ENCODE measurements around the gene CCSER1.

DNA sequence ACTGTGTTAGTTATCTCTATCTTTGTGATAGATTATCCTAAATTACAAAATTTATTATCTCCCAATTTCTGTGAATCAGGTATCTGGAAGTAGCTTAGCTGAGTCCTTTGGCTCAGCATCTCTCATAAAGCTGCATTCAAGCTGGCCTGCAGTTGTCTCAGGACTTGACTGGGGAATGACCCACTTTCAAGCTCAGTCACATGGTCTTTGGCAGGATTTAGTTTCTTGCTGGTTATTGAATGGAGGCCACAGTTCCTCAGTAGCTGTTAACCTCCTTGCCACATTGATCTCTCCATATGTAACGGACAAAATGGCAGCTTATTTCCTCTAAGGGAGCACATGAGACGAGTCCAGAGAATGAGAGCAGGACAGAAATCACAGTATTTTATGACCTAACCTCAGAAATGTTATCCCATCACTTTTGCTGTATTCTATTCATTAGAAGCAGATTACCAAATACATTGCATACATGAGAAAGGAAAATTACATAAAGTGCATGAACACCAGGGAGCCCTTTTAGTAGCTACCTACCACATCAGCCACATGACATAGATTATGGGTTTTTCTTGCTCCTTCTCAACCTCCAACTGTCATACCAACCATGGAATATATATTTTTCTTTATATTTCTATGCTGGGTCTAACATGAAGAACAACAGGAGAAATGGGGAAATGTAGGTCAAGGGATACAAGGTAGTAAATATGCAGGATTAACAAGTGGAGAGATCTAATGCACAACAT, 730.1 kb downstream of the CCSER1 start:
- TF ChIP-seq, protein P1, sequence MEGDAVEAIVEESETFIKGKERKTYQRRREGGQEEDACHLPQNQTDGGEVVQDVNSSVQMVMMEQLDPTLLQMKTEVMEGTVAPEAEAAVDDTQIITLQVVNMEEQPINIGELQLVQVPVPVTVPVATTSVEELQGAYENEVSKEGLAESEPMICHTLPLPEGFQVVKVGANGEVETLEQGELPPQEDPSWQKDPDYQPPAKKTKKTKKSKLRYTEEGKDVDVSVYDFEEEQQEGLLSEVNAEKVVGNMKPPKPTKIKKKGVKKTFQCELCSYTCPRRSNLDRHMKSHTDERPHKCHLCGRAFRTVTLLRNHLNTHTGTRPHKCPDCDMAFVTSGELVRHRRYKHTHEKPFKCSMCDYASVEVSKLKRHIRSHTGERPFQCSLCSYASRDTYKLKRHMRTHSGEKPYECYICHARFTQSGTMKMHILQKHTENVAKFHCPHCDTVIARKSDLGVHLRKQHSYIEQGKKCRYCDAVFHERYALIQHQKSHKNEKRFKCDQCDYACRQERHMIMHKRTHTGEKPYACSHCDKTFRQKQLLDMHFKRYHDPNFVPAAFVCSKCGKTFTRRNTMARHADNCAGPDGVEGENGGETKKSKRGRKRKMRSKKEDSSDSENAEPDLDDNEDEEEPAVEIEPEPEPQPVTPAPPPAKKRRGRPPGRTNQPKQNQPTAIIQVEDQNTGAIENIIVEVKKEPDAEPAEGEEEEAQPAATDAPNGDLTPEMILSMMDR (IDR thresholded peaks at IDR 0.05; ENCODE audit: low read depth, low read length, poor library complexity, severe bottlenecking) = no peak
- TF ChIP-seq EZH2phosphoT487 (IDR thresholded peaks at IDR 0.05; ENCODE audit: borderline replicate concordance, low read length) = no peak
